SK-N-SH (cell line): ENCODE data around the gene ZNF480. TPM values are rescaled to one million over a fixed set of nuclear protein-coding genes. Genes with fewer than 3 reads are reported as not detected.
"Not testable (repeated sequence)": the region's sequence is repeated elsewhere in the genome, so short reads cannot be mapped to it uniquely, and the experiment has no call there.

Source experiments
- CTCF ChIA-PET: fragments of 300-600, 350-600 bp; formaldehyde crosslinking; extraction: SDS; loops from one replicate; lab custom pipeline; 2021; lab: Yijun Ruan, JAX
- POLR2A ChIA-PET: fragments of 350-600 bp; sonication (Branson Sonifier 250); formaldehyde crosslinking; extraction: SDS; loops from one replicate; lab custom pipeline; 2020; ENCODE audit warnings: antibody characterized with exemption, inconsistent platforms; lab: Yijun Ruan, JAX
- DNase-seq: peaks from one replicate; pipeline ENCODE4 v3.0.0; 2012
- H2AFZ ChIP-seq: fragments of 200-600 bp; sonication (generic); 2 replicates; pipeline ENCODE4 v1.8.1; 2016; ENCODE audit warnings: antibody characterized with exemption, mild to moderate bottlenecking, low read depth
- H3F3A ChIP-seq: fragments of 200-600 bp; sonication (generic); replicated peaks from 2 replicates; pipeline ENCODE3; 2016; ENCODE audit warnings: antibody characterized with exemption, mild to moderate bottlenecking; ENCODE audit not compliant: insufficient read depth
- H3K27ac ChIP-seq, 2 experiments: fragments of 200-500 bp in 1 of 2; fragments of 200-600 bp in 1 of 2; sonication (Bioruptor generic) in 1 of 2; sonication (generic), shearing (Covaris generic) in 1 of 2; 2 replicates each; pipeline versions ENCODE4 v1.5.1 to v1.6.1; 2014 to 2016; ENCODE audit warnings: low read depth in 2 of 2, inconsistent platforms in 1 of 2, low read length in 1 of 2, mild to moderate bottlenecking in 1 of 2, mixed read lengths in 1 of 2
- H3K27me3 ChIP-seq: fragments of 200-600 bp; sonication (generic), shearing (Covaris generic); 2 replicates; pipeline ENCODE4 v1.6.1; 2016; ENCODE audit warnings: mixed run types; ENCODE audit not compliant: insufficient read depth
- H3K36me3 ChIP-seq, 2 experiments: fragments of 200-500 bp in 1 of 2; fragments of 200-600 bp in 1 of 2; sonication (Bioruptor generic) in 1 of 2; sonication (generic) in 1 of 2; replicated peaks in 1 of 2; 2 replicates each; pipeline versions ENCODE3 to v1.5.1; 2014 to 2016; ENCODE audit warnings: low read length in 1 of 2, mild to moderate bottlenecking in 1 of 2; ENCODE audit not compliant: insufficient read depth in 2 of 2, control insufficient read depth in 1 of 2
- H3K4me1 ChIP-seq, 2 experiments: fragments of 200-500 bp in 1 of 2; fragments of 200-600 bp in 1 of 2; sonication (Bioruptor generic) in 1 of 2; sonication (generic), shearing (Covaris generic) in 1 of 2; 2 replicates each; pipeline versions ENCODE4 v1.5.1 to v1.6.1; 2014 to 2016; ENCODE audit warnings: low read depth in 1 of 2, low read length in 1 of 2, mixed run types in 1 of 2; ENCODE audit not compliant: insufficient read depth in 2 of 2, control insufficient read depth in 1 of 2
- H3K4me2 ChIP-seq: fragments of 200-600 bp; sonication (generic), shearing (Covaris generic); 2 replicates; pipeline ENCODE4 v1.6.1; 2017; ENCODE audit warnings: mixed run types
- H3K4me3 ChIP-seq, 2 experiments: fragments of 200-500 bp in 1 of 2; fragments of 200-600 bp in 1 of 2; sonication (Bioruptor generic) in 1 of 2; sonication (generic), shearing (Covaris generic) in 1 of 2; 2 replicates each; pipeline versions ENCODE4 v1.5.1 to v1.8.1; 2014 to 2016; ENCODE audit warnings: low read depth in 2 of 2, inconsistent platforms in 1 of 2, low read length in 1 of 2, mild to moderate bottlenecking in 1 of 2, mixed read lengths in 1 of 2, moderate library complexity in 1 of 2
- H3K79me2 ChIP-seq: fragments of 200-600 bp; sonication (generic); 2 replicates; pipeline ENCODE4 v1.8.1; 2017; ENCODE audit warnings: mild to moderate bottlenecking; ENCODE audit not compliant: insufficient read depth
- H3K9ac ChIP-seq: fragments of 200-600 bp; sonication (generic); 2 replicates; pipeline ENCODE4 v1.6.1; 2017; ENCODE audit warnings: mixed run types
- H3K9me2 ChIP-seq: fragments of 200-600 bp; sonication (generic); 2 replicates; pipeline ENCODE4 v1.6.1; 2017; ENCODE audit warnings: mixed run types
- H3K9me3 ChIP-seq: fragments of 200-600 bp; sonication (generic); 2 replicates; pipeline ENCODE4 v1.6.1; 2017; ENCODE audit warnings: mixed run types, mild to moderate bottlenecking, moderate library complexity
- H4K20me1 ChIP-seq: fragments of 200-600 bp; sonication (generic); 2 replicates; pipeline ENCODE4 v1.6.1; 2017; ENCODE audit warnings: mild to moderate bottlenecking, mixed run types; ENCODE audit not compliant: insufficient read depth
- CHD2 ChIP-seq: fragments of 150-350 bp; IDR thresholded peaks from 2 replicates; pipeline ENCODE4 v1.6.1; 2018; ENCODE audit warnings: low read length; ENCODE audit not compliant: partially characterized antibody
- FOXJ3 ChIP-seq: sonication (generic); formaldehyde crosslinking; IDR thresholded peaks from 2 replicates; pipeline ENCODE4 v1.5.1; 2020; ENCODE audit warnings: mild to moderate bottlenecking, missing genetic modification reagents
- FOXM1 ChIP-seq: IDR thresholded peaks from 2 replicates; pipeline ENCODE4 v1.4.0; 2012; ENCODE audit warnings: low read depth, mild to moderate bottlenecking
- GATA2 ChIP-seq: sonication (generic); formaldehyde crosslinking; IDR thresholded peaks from 2 replicates; pipeline ENCODE4 v1.5.0; 2020; ENCODE audit warnings: mild to moderate bottlenecking, missing genetic modification reagents
- MEF2A ChIP-seq: IDR thresholded peaks from 2 replicates; pipeline ENCODE4 v1.4.0; 2012; ENCODE audit warnings: low read depth, borderline replicate concordance
- MXI1 ChIP-seq: IDR thresholded peaks from 2 replicates; pipeline ENCODE4 v1.6.1; 2012; ENCODE audit warnings: mild to moderate bottlenecking, low read depth, low read length, improper control_type of control experiment
- NFIC ChIP-seq: IDR thresholded peaks from 2 replicates; pipeline ENCODE4 v1.4.0; 2012; ENCODE audit warnings: borderline replicate concordance
- POLR2AphosphoS5 ChIP-seq: IDR thresholded peaks from 2 replicates; pipeline ENCODE4 v1.6.1; 2012; ENCODE audit warnings: low read depth, low read length
- RAD21 ChIP-seq: IDR thresholded peaks from 2 replicates; pipeline ENCODE4 v1.6.1; 2012; ENCODE audit warnings: mild to moderate bottlenecking, low read length
- RXRA ChIP-seq: IDR thresholded peaks from 2 replicates; pipeline ENCODE4 v1.4.0; 2012; ENCODE audit warnings: low read depth, mild to moderate bottlenecking, borderline replicate concordance
- SIN3A ChIP-seq: IDR thresholded peaks from 2 replicates; pipeline ENCODE4 v1.6.1; 2012; ENCODE audit warnings: low read depth, mild to moderate bottlenecking, low read length, moderate library complexity, borderline replicate concordance
- SMC3 ChIP-seq: IDR thresholded peaks from 2 replicates; pipeline ENCODE4 v1.6.1; 2012; ENCODE audit warnings: low read depth, low read length, improper control_type of control experiment
- TCF12 ChIP-seq: IDR thresholded peaks from 2 replicates; pipeline ENCODE4 v1.4.0; 2012
- WGBS: methylation state at CpG from one replicate; pipeline ENCODE4 v1.1.6; 2017; ENCODE audit warnings: low lambda C conversion rate; 5-methylcytosine and 5-hydroxymethylcytosine counted together
- polyA plus RNA-seq, 3 experiments: library from polyadenylated mRNA; depleted of rRNA; stranded (reverse); fragments of >200 nt; gene quantifications; 2 replicates each; pipeline ENCODE4 v1.2.3, GENCODE V29; 2012
- TF ChIP-seq, protein P1 (sequence below): fragments of 200-600 bp; sonication (generic); IDR thresholded peaks from 2 replicates; pipeline ENCODE4 v1.6.1; 2017; ENCODE audit warnings: antibody characterized with exemption, mild to moderate bottlenecking, moderate library complexity
- TF ChIP-seq, protein P2 (sequence below): IDR thresholded peaks from 2 replicates; pipeline ENCODE4; 2012

ZNF480 gene
- polyA plus RNA-seq, 1 of the 3 experiments (the other 2 are of a cell fraction) = 10.9 TPM

DNA sequence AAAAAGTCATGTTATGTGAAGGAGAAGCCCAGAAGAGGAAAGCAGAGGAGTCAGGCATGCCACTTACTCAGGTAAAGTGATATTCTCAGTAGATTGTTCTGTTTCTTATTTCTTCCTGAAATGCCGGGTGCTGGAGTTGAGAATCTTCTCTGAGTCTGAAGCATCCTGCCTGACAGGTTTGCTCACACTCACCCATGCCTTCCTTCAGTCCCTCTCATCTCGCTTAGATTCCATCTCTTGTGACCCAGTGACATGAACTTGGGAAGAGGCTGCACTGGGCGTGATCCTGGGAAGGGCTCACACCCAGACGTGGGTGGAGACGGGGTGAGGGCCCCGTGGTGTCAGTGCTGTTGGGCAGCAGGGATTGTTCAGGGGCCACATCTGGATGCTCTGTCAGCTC is 19.5 kb upstream of the ZNF480 start:
- no peak overlapping the region for H3K4me2 ChIP-seq
- ChIA-PET CTCF (no interaction called here), POLR2A (no interaction called here)
- TF ChIP-seq RAD21 = no peak
- no peak for DNase-seq
- 93% methylated on average over 5 of the region's 6 CpGs for WGBS
- H3K27ac ChIP-seq = no peak overlapping the region
- peaks cover 0 to 43% of the 10 kb centered on the region in 2 experiments for H3K36me3 ChIP-seq
- H3K9me2 ChIP-seq = no peaks in the 10 kb centered on the region
- H3K9me3 ChIP-seq = no peaks in the 10 kb centered on the region
- peaks cover 100% of the 10 kb centered on the region for H3K79me2 ChIP-seq
- no peak overlapping the region for H3K4me3 ChIP-seq
- H3K4me1 ChIP-seq = no peaks in the 10 kb centered on the region
- no peak overlapping the region for H3K9ac ChIP-seq
- H2AFZ ChIP-seq = no peak overlapping the region
- no peaks in the 10 kb centered on the region for H4K20me1 ChIP-seq
- no peaks in the 10 kb centered on the region for H3F3A ChIP-seq
- H3K27me3 ChIP-seq = no peaks in the 10 kb centered on the region

GRCh38 chr19:52286256-52286655 is 10.7 kb upstream of the ZNF480 start:
- Histone ChIP-seq H3K36me3 (peaks cover 37 to 80% of the 10 kb centered on the region in 2 experiments), H2AFZ (no peak overlapping the region), H4K20me1 (no peaks in the 10 kb centered on the region), H3K4me3 (no peak overlapping the region), H3K79me2 (peaks cover 29% of the 10 kb centered on the region), H3K27ac (no peak overlapping the region), H3K9me2 (no peaks in the 10 kb centered on the region), H3K27me3 (no peaks in the 10 kb centered on the region), H3K9me3 (no peaks in the 10 kb centered on the region), H3K4me2 (no peak overlapping the region), H3F3A (peaks cover 5% of the 10 kb centered on the region), H3K4me1 (no peaks in the 10 kb centered on the region), H3K9ac (no peak overlapping the region)
- ChIA-PET CTCF (no interaction called here), POLR2A (no interaction called here)
- WGBS = 96% methylated on average over 6 of the region's 6 CpGs
- TF ChIP-seq NFIC (no peak), MXI1 (no peak), FOXM1 (no peak), RXRA (no peak), MEF2A (no peak), RAD21 (no peak)
- no peak for DNase-seq

- Histone ChIP-seq H3K79me2 (no peaks in the 10 kb centered on the region), H3K9me2 (no peaks in the 10 kb centered on the region), H3K27me3 (no peaks in the 10 kb centered on the region), H3K4me2 (no peak overlapping the region), H3K4me1 (peaks cover 0 to 3% of the 10 kb centered on the region in 2 experiments; a peak in 1 of 4 replicates), H2AFZ (no peak overlapping the region), H3F3A (peaks cover 3% of the 10 kb centered on the region), H3K27ac (no peak overlapping the region), H3K9me3 (no peaks in the 10 kb centered on the region), H4K20me1 (no peaks in the 10 kb centered on the region), H3K4me3 (no peak overlapping the region), H3K36me3 (peaks cover 12 to 58% of the 10 kb centered on the region in 2 experiments), H3K9ac (no peak overlapping the region)
- no peak for DNase-seq
- 90% methylated on average over 3 of the region's 3 CpGs for WGBS
- ChIA-PET POLR2A (no interaction called here), CTCF (no interaction called here)
- no peak for TF ChIP-seq TCF12
- no peak for TF ChIP-seq SMC3
- TF ChIP-seq MXI1 = no peak
- TF ChIP-seq FOXJ3 = no peak
- TF ChIP-seq POLR2AphosphoS5 = no peak
- TF ChIP-seq SIN3A = no peak
- TF ChIP-seq GATA2 = no peak
- TF ChIP-seq, protein P1, sequence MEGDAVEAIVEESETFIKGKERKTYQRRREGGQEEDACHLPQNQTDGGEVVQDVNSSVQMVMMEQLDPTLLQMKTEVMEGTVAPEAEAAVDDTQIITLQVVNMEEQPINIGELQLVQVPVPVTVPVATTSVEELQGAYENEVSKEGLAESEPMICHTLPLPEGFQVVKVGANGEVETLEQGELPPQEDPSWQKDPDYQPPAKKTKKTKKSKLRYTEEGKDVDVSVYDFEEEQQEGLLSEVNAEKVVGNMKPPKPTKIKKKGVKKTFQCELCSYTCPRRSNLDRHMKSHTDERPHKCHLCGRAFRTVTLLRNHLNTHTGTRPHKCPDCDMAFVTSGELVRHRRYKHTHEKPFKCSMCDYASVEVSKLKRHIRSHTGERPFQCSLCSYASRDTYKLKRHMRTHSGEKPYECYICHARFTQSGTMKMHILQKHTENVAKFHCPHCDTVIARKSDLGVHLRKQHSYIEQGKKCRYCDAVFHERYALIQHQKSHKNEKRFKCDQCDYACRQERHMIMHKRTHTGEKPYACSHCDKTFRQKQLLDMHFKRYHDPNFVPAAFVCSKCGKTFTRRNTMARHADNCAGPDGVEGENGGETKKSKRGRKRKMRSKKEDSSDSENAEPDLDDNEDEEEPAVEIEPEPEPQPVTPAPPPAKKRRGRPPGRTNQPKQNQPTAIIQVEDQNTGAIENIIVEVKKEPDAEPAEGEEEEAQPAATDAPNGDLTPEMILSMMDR = no peak
- no peak for TF ChIP-seq CHD2
- TF ChIP-seq, protein P2, sequence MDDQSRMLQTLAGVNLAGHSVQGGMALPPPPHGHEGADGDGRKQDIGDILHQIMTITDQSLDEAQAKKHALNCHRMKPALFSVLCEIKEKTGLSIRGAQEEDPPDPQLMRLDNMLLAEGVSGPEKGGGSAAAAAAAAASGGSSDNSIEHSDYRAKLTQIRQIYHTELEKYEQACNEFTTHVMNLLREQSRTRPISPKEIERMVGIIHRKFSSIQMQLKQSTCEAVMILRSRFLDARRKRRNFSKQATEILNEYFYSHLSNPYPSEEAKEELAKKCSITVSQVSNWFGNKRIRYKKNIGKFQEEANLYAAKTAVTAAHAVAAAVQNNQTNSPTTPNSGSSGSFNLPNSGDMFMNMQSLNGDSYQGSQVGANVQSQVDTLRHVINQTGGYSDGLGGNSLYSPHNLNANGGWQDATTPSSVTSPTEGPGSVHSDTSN = no peak
Measured at GRCh38 chr19:52291781-52292180, 5.2 kb upstream of the ZNF480 start.

- CTCF ChIA-PET = not testable (repeated sequence)
Measured at GRCh38 chr19:52292946-52293345, 4.0 kb upstream of the ZNF480 start.

More at GRCh38 chr19:52292946-52293345, 4.0 kb upstream of the ZNF480 start:
- H3K4me1 ChIP-seq, DNase-seq, H3K9ac ChIP-seq, POLR2A ChIA-PET, H3K79me2 ChIP-seq, H3K4me3 ChIP-seq, H3K27me3 ChIP-seq, H3F3A ChIP-seq, H4K20me1 ChIP-seq, H3K27ac ChIP-seq, H3K9me2 ChIP-seq, H3K9me3 ChIP-seq, H2AFZ ChIP-seq, H3K4me2 ChIP-seq: not testable (repeated sequence)
- WGBS = 96% methylated on average over 6 of the region's 6 CpGs
- H3K36me3 ChIP-seq = peaks cover 12 to 46% of the 10 kb centered on the region in 2 experiments
